T-helper 17 cell (primary cell): ENCODE data around the gene TEX19. TPM values are rescaled to one million over a fixed set of nuclear protein-coding genes. Genes with fewer than 3 reads are reported as not detected.
A peak's percentile ranks its signal among the peaks of the same experiment; 100 is the strongest.
"Not testable (repeated sequence)": the region's sequence is repeated elsewhere in the genome, so short reads cannot be mapped to it uniquely, and the experiment has no call there.

Source experiments
- ATAC-seq: fragments of 150-1000 bp; cut with Tn5 transposase; 2 replicates; pipeline ENCODE4 v1.10.0; 2021; ENCODE audit warnings: mild to moderate bottlenecking, moderate library complexity
- DNase-seq, 3 donors: peaks; one replicate each; pipeline versions ENCODE4 v3.0.0 to v3.0.0-alpha.2; 2020 to 2021
- H3K9me3 ChIP-seq: one replicate; pipeline ENCODE4 v1.7.0; 2013; ENCODE audit warnings: low read length, mild to moderate bottlenecking; ENCODE audit not compliant: control insufficient read depth, poor library complexity, severe bottlenecking
- H3K27ac Mint-ChIP-seq: one replicate; pipeline ENCODE4 v1.8.0; 2022; ENCODE audit warnings: mild to moderate bottlenecking, moderate library complexity, mixed read lengths
- H3K27me3 Mint-ChIP-seq: one replicate; pipeline ENCODE4 v1.8.0; 2022; ENCODE audit warnings: mixed read lengths
- H3K36me3 Mint-ChIP-seq: one replicate; pipeline ENCODE4 v1.8.0; 2022; ENCODE audit warnings: low read depth, mixed read lengths
- H3K4me1 Mint-ChIP-seq: one replicate; pipeline ENCODE4 v1.8.0; 2022; ENCODE audit warnings: mild to moderate bottlenecking, mixed read lengths
- H3K4me3 Mint-ChIP-seq: one replicate; pipeline ENCODE4 v1.8.0; 2022; ENCODE audit warnings: mild to moderate bottlenecking, moderate library complexity, mixed read lengths
- total RNA-seq, 4 donors: library from RNA in 2 of 4; stranded (reverse) in 2 of 4; gene quantifications; one replicate each; pipeline ENCODE4 v1.2.3 and lab custom pipeline; 2022 to 2026

Gene TEX19
- total RNA-seq, 2 donors from 2014 or later: not detected

GRCh38 chr17:82338858-82339633 lies 20.0 kb upstream of the TEX19 start:
- H3K36me3 Mint-ChIP-seq: peaks cover 2% of the 10 kb centered on the region
- ATAC-seq: no peak
- no peak overlapping the region for H3K27ac Mint-ChIP-seq
- H3K4me1 Mint-ChIP-seq: peaks cover 15% of the 10 kb centered on the region
- no peak for DNase-seq
- no peaks in the 10 kb centered on the region for H3K9me3 ChIP-seq
- H3K27me3 Mint-ChIP-seq: no peaks in the 10 kb centered on the region
- H3K4me3 Mint-ChIP-seq: peak overlapping the region; percentile 28

GRCh38 chr17:82339634-82340580 lies 19.1 kb upstream of the TEX19 start:
- no peak overlapping the region for H3K27ac Mint-ChIP-seq
- no peak for ATAC-seq
- peaks cover 13% of the 10 kb centered on the region for H3K4me1 Mint-ChIP-seq
- H3K9me3 ChIP-seq: no peaks in the 10 kb centered on the region
- H3K27me3 Mint-ChIP-seq: no peaks in the 10 kb centered on the region
- no peak for DNase-seq
- H3K36me3 Mint-ChIP-seq: peaks cover 1% of the 10 kb centered on the region
- H3K4me3 Mint-ChIP-seq: no peak overlapping the region

- Mint-ChIP-seq H3K27me3 (no peaks in the 10 kb centered on the region), H3K27ac (no peak overlapping the region), H3K4me1 (peaks cover 10% of the 10 kb centered on the region), H3K36me3 (no peaks in the 10 kb centered on the region), H3K4me3 (no peak overlapping the region)
- H3K9me3 ChIP-seq: no peaks in the 10 kb centered on the region
- ATAC-seq: no peak
- no peak for DNase-seq
These were observed 16.5 kb upstream of the TEX19 start for GRCh38 chr17:82342361-82343079.

DNA sequence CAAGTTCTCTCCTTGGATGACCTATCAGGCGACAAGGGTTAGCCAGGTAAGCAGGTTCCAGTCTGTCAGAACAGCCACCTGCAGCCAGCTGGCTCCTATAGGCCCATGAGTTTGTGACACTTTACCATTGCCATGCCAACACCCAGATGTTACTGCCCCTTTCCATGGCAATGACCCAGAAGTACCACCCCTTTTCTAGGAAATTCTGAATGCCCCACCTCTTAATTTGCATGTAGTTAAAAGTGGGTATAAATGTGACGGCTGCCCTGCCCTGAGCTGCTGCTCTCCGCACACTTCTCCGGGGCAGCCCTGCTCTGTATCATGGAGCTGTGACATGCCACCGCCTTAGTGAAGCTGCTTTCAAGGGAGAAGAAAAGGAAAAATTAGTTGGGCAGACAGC lies 15.5 kb upstream of the TEX19 start:
- ATAC-seq: no peak
- Mint-ChIP-seq H3K27me3 (peaks cover under 1% of the 10 kb centered on the region), H3K36me3 (no peaks in the 10 kb centered on the region), H3K27ac (no peak overlapping the region), H3K4me1 (peaks cover 8% of the 10 kb centered on the region), H3K4me3 (no peak overlapping the region)
- H3K9me3 ChIP-seq: no peaks in the 10 kb centered on the region
- DNase-seq: no peak

- Mint-ChIP-seq H3K27me3 (peaks cover 8% of the 10 kb centered on the region), H3K4me3 (no peak overlapping the region), H3K36me3 (no peaks in the 10 kb centered on the region), H3K27ac (no peak overlapping the region), H3K4me1 (peaks cover 3% of the 10 kb centered on the region)
- no peaks in the 10 kb centered on the region for H3K9me3 ChIP-seq
- DNase-seq (no peak), ATAC-seq (no peak)
These were observed 14.7 kb upstream of the TEX19 start for GRCh38 chr17:82344175-82344907.

GRCh38 chr17:82345151-82345976 lies 13.7 kb upstream of the TEX19 start:
- ATAC-seq (no peak), DNase-seq (no peak)
- Mint-ChIP-seq H3K36me3 (no peaks in the 10 kb centered on the region), H3K4me1 (peaks cover 3% of the 10 kb centered on the region), H3K4me3 (no peak overlapping the region), H3K27me3 (peaks cover 12% of the 10 kb centered on the region), H3K27ac (no peak overlapping the region)
- no peaks in the 10 kb centered on the region for H3K9me3 ChIP-seq

- Mint-ChIP-seq H3K36me3 (no peaks in the 10 kb centered on the region), H3K27me3 (peaks cover 17% of the 10 kb centered on the region), H3K4me3 (no peak overlapping the region), H3K27ac (no peak overlapping the region), H3K4me1 (peaks cover 3% of the 10 kb centered on the region)
- ATAC-seq: no peak
- no peaks in the 10 kb centered on the region for H3K9me3 ChIP-seq
- DNase-seq: no peak
These were observed 12.4 kb upstream of the TEX19 start for GRCh38 chr17:82346342-82347300.

DNA sequence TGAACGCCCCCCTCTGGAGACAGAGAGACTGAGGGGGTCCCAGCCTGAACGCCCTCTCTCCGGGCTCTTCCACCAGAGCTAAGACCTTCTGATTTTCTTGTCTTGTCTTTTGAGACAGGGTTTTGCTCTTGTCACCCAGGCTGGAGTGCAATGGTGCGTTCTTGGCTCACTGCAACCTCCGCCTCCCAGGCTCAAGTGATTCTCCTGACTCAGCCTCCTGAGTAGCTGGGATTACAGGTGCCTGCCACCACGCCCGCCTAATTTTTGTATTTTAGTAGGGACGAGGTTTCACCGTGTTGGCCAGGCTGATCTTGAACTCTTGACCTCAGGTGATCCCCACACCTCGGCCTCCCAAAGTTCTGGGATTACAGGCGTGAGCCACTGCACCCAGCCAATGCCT lies 11.1 kb upstream of the TEX19 start:
- H3K27ac Mint-ChIP-seq, H3K36me3 Mint-ChIP-seq, H3K9me3 ChIP-seq, H3K4me1 Mint-ChIP-seq, DNase-seq, ATAC-seq, H3K4me3 Mint-ChIP-seq: not testable (repeated sequence)
- H3K27me3 Mint-ChIP-seq: peaks cover 20% of the 10 kb centered on the region

GRCh38 chr17:82348434-82348833 lies 10.6 kb upstream of the TEX19 start:
- H3K4me3 Mint-ChIP-seq: no peak overlapping the region
- ATAC-seq (no peak), DNase-seq (no peak)
- peaks cover 20% of the 10 kb centered on the region for H3K27me3 Mint-ChIP-seq
- no peak overlapping the region for H3K27ac Mint-ChIP-seq
- H3K36me3 Mint-ChIP-seq: no peaks in the 10 kb centered on the region
- H3K9me3 ChIP-seq: no peaks in the 10 kb centered on the region
- H3K4me1 Mint-ChIP-seq: peaks cover 7% of the 10 kb centered on the region

DNA sequence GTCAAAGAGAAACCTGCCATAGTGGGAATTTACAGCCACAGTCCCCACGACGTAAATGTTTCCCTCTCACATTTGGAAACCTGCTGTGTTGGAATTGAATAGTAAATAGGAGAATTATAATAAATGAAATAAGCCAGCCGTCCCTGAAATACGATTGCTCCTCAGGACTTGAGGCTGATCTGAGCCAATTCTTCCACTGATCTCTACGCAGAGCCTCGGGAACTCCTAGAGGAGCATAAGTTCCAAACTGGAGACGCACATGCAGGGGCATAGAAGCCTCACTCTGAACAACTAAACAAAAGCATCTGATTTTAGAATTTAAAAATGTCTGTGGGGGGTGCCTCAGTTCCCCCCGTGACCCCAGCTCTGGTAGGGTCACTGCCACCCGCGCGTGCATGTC lies 10.2 kb upstream of the TEX19 start:
- DNase-seq (no peak), ATAC-seq (no peak)
- H3K36me3 Mint-ChIP-seq: no peaks in the 10 kb centered on the region
- no peak overlapping the region for H3K4me3 Mint-ChIP-seq
- H3K27ac Mint-ChIP-seq: no peak overlapping the region
- H3K9me3 ChIP-seq: no peaks in the 10 kb centered on the region
- peaks cover 7% of the 10 kb centered on the region for H3K4me1 Mint-ChIP-seq
- peaks cover 20% of the 10 kb centered on the region for H3K27me3 Mint-ChIP-seq

GRCh38 chr17:82349287-82349701 lies 9.8 kb upstream of the TEX19 start:
- DNase-seq (no peak), ATAC-seq (no peak)
- peaks cover 20% of the 10 kb centered on the region for H3K27me3 Mint-ChIP-seq
- H3K4me1 Mint-ChIP-seq: peaks cover 7% of the 10 kb centered on the region
- no peaks in the 10 kb centered on the region for H3K9me3 ChIP-seq
- H3K4me3 Mint-ChIP-seq: no peak overlapping the region
- H3K36me3 Mint-ChIP-seq: no peaks in the 10 kb centered on the region
- H3K27ac Mint-ChIP-seq: no peak overlapping the region
